Brain microvascular endothelial cell (primary cell): ENCODE measurements around the gene VPS37D.
"Not testable (repeated sequence)": the region's sequence is repeated elsewhere in the genome, so short reads cannot be mapped to it uniquely, and the experiment has no call there.

Experiments used
- DNase-seq: peaks from one replicate; pipeline ENCODE4 v3.0.0-alpha.2; 2020
- H3K27ac ChIP-seq: fragments of 250-450 bp; sonication (Bioruptor Pico); 2 replicates; pipeline ENCODE4 v1.5.1; 2020; ENCODE audit warnings: mild to moderate bottlenecking, moderate library complexity
- H3K27me3 ChIP-seq: fragments of 250-450 bp; sonication (Bioruptor Pico); replicated peaks from 2 replicates; pipeline ENCODE4 v1.5.1; 2020; ENCODE audit warnings: mild to moderate bottlenecking
- H3K36me3 ChIP-seq: fragments of 250-450 bp; sonication (Bioruptor Pico); replicated peaks from 2 replicates; pipeline ENCODE4 v1.5.1; 2020; ENCODE audit warnings: mild to moderate bottlenecking
- H3K4me3 ChIP-seq: 2 replicates; pipeline ENCODE4 v1.5.1; 2011; ENCODE audit warnings: low read depth, mild to moderate bottlenecking, control low read depth, low read length, moderate library complexity
- in situ Hi-C: cut with HindIII; loops from 2 replicates; pipeline ENCODE4 v1.10.0; 2017; ENCODE audit warnings: low sequenced_read_pairs, low pct_ligation_motif_present
- TF ChIP-seq, protein P1 (sequence below): IDR thresholded peaks from 2 replicates; pipeline ENCODE4 v1.5.1; 2011; ENCODE audit warnings: low read depth, mild to moderate bottlenecking, moderate library complexity, low read length, control low read depth, inconsistent platforms; ENCODE audit errors: missing control alignments

VPS37D gene

DNA sequence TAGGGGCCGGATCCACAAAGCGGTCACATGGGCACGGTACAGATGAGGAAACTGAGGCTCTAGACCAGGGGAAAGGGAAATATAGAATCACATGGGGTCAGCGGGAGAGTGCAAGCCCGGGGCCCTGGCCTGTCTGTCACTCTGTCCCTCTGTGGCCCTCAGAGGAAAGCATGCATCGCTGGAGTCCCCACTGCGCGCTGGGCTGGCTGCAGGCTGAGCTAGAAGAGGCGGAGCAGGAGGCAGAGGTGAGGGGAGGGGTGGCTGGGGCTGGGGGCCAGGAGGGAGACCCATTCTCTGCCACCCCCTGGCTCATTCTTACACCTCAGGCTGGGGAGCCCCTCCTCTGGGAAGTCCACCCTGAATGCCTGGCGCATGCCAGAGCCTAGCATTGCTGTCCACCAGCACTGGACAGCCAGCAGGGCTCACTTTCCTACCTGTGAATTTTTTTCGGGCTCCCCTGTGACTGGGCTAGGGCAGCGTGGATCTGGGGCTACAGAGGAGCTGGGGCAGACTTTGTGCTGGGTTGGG, 2.3 kb downstream of the VPS37D start:
- H3K27me3 ChIP-seq: no peaks in the 10 kb centered on the region
- DNase-seq: no peak
- in situ Hi-C loops: no loop called here
- no peaks in the 10 kb centered on the region for H3K36me3 ChIP-seq
- H3K27ac ChIP-seq: no peak overlapping the region
- TF ChIP-seq, protein P1, sequence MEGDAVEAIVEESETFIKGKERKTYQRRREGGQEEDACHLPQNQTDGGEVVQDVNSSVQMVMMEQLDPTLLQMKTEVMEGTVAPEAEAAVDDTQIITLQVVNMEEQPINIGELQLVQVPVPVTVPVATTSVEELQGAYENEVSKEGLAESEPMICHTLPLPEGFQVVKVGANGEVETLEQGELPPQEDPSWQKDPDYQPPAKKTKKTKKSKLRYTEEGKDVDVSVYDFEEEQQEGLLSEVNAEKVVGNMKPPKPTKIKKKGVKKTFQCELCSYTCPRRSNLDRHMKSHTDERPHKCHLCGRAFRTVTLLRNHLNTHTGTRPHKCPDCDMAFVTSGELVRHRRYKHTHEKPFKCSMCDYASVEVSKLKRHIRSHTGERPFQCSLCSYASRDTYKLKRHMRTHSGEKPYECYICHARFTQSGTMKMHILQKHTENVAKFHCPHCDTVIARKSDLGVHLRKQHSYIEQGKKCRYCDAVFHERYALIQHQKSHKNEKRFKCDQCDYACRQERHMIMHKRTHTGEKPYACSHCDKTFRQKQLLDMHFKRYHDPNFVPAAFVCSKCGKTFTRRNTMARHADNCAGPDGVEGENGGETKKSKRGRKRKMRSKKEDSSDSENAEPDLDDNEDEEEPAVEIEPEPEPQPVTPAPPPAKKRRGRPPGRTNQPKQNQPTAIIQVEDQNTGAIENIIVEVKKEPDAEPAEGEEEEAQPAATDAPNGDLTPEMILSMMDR: no peak
- H3K4me3 ChIP-seq: no peak overlapping the region

DNA sequence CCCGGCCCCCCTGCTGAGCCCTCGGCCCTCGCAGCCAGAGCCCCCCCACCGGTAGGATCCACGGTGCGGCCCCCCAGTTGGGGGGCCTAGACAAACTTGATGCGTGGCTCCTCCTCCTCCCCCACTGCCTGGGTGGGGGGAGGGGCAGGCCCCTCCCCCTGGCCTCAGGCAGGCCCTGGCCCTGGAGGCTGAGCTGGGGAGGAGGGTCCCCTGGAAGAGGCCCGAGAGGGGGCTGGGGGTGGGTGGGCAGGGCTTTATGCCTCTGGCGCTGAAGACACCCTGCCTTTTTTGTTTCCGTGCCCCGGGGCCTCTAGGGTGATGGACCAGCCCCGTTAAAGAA, 3.7 kb downstream of the VPS37D start:
- Histone ChIP-seq H3K36me3 (no peaks in the 10 kb centered on the region), H3K4me3 (no peak overlapping the region), H3K27ac (no peak overlapping the region), H3K27me3 (no peaks in the 10 kb centered on the region)
- in situ Hi-C loops: no loop called here
- TF ChIP-seq, protein P1: no peak
- DNase-seq: no peak

DNA sequence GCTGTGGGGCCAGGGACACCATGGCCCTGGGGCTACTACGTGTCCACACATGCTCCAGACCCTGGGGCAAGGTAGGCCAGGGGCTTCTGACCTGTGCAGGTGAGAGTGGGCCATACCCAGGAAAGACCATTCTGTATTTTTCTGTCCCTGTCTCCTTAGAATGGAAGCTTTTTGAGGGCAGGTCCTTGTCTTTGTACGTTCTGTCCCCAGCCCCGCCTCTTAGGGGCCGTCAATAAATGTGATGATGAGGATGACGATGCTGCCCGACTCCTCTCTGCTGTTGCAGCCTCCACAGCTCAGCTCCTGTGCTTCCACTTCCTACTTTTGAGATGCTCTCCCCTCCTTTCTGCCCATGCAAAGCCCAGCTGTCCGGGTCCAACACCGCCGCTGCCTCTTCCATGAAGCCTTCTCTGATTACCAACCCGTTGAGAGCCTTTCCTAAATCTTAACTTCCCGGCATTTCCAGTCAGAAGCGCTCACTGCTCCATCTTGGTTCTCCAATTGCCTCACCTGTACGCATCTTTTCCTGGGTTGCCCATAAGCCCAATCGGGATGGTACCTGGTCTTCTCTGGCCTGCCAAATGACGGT, 4.3 kb downstream of the VPS37D start:
- H3K27me3 ChIP-seq: no peaks in the 10 kb centered on the region
- H3K27ac ChIP-seq: no peak overlapping the region
- no peak for DNase-seq

DNA sequence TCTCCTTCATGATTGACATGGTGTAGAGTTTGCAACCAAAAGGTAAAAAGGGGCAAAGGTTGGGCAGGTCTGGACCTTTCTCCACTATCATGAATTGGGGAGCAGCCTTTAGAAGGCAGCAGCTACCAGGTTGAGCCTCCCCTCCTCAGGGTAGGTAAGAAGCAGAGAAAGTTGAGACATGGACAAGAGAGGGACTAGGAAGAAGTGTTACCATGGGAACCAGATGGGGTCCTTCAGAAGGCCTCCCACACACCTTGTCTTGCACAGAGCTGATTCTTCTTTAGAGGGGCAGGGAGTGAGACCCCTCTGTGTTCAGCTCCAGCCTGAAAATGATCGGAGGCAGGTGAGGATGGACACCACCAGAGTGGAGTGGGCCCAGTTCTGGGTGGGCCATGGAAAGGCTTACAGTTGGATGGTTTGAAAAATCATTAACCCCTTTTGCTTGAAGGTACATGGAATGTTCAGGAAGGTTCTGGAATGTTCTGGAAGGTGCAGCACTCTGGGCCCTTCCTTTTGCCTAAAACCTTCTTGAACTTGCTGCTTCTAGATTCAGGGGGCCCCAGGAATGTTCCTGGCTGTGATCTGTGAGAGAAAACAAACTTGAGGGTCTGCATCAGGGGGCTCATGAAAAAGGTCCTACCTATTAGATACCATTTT, 7.0 kb downstream of the VPS37D start:
- Histone ChIP-seq H3K27ac (no peak overlapping the region), H3K4me3 (no peak overlapping the region), H3K27me3 (no peaks in the 10 kb centered on the region), H3K36me3 (peaks cover 5% of the 10 kb centered on the region)
- no peak for DNase-seq
- in situ Hi-C loops: no loop called here
- TF ChIP-seq, protein P1: no peak

More for the DNA sequence above, 4.3 kb downstream of the VPS37D start:
- Histone ChIP-seq H3K36me3 (no peaks in the 10 kb centered on the region), H3K4me3 (no peak overlapping the region)
- in situ Hi-C loops: no loop called here
- TF ChIP-seq, protein P1: no peak

DNA sequence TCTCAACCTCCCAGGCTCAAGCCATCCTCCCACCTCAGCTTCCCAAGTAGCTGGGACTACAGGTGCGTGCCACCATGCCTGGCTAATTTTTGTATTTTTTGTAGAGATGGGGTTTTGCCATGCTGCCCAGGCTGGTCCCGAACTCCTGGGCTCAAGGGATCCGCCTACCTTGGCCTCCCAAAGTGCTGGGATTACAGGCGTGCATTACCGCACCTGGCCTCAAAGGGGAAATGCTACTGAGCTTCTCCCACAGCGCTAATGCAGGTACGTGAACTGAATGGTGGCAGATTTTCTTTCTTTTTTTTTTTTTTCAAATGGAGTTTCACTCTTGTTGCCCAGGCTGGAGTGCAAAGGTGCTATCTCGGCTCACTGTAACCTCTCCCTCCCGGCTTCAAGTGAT, 8.4 kb downstream of the VPS37D start:
- H3K4me3 ChIP-seq, H3K27ac ChIP-seq, in situ Hi-C loops, H3K36me3 ChIP-seq, DNase-seq, H3K27me3 ChIP-seq: not testable (repeated sequence)

DNA sequence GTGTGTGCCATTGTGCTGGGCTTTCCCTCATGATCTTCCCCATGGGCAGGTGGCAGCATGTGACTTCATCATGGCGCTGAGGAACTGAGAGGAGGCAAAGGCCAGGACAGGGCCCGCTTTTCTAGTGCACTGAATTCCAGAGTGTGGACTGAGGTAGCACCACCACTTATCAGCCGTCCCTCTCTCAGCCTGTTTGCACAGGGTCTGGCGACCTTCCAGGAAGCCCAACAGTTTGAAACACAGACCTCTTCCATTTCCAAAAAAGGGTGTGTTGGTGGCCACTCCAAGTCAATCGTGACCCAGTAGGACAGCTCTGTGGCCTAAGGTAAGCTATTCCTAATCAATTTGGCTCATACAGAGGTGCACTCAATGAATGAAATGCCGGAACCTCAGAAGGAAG, 11.2 kb downstream of the VPS37D start:
- no peak for DNase-seq
- TF ChIP-seq, protein P1: no peak
- H3K4me3 ChIP-seq: no peak overlapping the region
- no peaks in the 10 kb centered on the region for H3K27me3 ChIP-seq
- H3K36me3 ChIP-seq: peaks cover 5% of the 10 kb centered on the region
- no peak overlapping the region for H3K27ac ChIP-seq
- in situ Hi-C loops: no loop called here
